ENCODE data around the gene DNAH2.

- TF ChIP-seq POLR2AphosphoS5 (IDR thresholded peaks at IDR 0.05) (peak; percentile 28), CTCF (IDR thresholded peaks at IDR 0.05) (no peak)
Observed at GRCh38 chr17:7881276-7882054, 163.9 kb downstream of the DNAH2 start.

Measured in prostate gland (tissue), 2 donors.